ENCODE data around the gene RAB2B. TPM values are rescaled to one million over a fixed set of nuclear protein-coding genes. Genes with fewer than 3 reads are reported as not detected.

The RAB2B gene
- total and polyA plus RNA-seq, 2 donors = 15.6 to 15.7 TPM

DNA sequence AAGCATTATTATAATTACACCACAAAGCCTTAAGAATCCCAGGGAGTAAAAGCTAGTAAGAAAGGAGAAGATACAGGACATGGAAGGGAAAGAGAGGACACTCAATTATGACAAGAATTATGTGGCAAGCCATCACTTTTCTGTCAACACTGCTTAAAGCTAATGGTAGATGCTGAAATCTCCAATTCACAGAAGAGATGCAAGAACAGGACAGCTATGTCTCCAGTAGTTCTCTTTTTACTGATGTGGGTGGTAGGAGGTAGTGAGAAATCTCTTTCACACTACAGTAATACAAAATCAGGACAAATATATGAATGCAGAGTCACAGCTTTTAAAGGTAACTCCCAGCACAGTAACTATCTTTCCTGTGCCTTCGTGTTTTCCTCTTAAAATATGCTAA, 50.1 kb downstream of the RAB2B start:
- Histone ChIP-seq H3K27ac (ENCODE audit: low read depth in 1 of 2, low read length in 1 of 2) (no peak overlapping the region), H3K4me3 (ENCODE audit: low read length in 2 of 2) (no peak overlapping the region), H3K36me3 (ENCODE audit: control insufficient read depth in 2 of 2, insufficient read depth in 2 of 2, low read length in 1 of 2) (peaks cover 67 to 84% of the 10 kb centered on the region in 2 donors), H3K9me3 (ENCODE audit: control insufficient read depth in 2 of 2, insufficient read depth in 1 of 2, low read length in 1 of 2) (no peaks in the 10 kb centered on the region), H3K4me1 (ENCODE audit: control insufficient read depth in 2 of 2, insufficient read depth in 2 of 2, low read length in 2 of 2) (no peaks in the 10 kb centered on the region), H3K27me3 (ENCODE audit: control insufficient read depth in 2 of 2, insufficient read depth in 1 of 2, low read length in 1 of 2) (no peaks in the 10 kb centered on the region)
- 96% methylated on average over 1 of the region's 1 CpG for WGBS
- DNase-seq (ENCODE audit: low read depth in 6 of 9, low spot score in 9 of 9) = no peak

DNA sequence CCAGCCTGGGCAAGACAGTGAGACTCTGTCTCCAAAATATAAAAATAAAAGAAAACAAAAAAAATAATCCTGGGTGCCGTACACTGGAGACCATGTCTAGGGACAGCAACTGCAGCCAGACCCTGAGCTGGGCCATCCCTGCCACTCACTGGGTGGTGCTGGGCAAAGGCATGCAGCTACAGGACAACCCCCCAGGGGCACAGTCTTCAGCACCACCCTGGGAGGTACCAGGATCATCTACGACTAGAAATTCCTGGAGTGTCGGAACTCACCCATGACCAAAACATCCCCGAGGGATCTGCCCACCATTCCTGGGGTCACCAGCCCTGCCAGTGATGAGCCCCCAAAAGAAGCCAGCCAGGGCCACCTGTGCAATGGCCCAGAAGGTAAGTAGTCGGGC, 57.2 kb downstream of the RAB2B start:
- Histone ChIP-seq H3K36me3 (ENCODE audit: control insufficient read depth in 2 of 2, insufficient read depth in 2 of 2, low read length in 1 of 2) (peaks cover 45 to 61% of the 10 kb centered on the region in 2 donors), H3K27me3 (ENCODE audit: control insufficient read depth in 2 of 2, insufficient read depth in 1 of 2, low read length in 1 of 2) (no peaks in the 10 kb centered on the region), H3K9me3 (ENCODE audit: control insufficient read depth in 2 of 2, insufficient read depth in 1 of 2, low read length in 1 of 2) (no peaks in the 10 kb centered on the region), H3K27ac (ENCODE audit: low read depth in 1 of 2, low read length in 1 of 2) (no peak overlapping the region), H3K4me1 (ENCODE audit: control insufficient read depth in 2 of 2, insufficient read depth in 2 of 2, low read length in 2 of 2) (no peaks in the 10 kb centered on the region), H3K4me3 (ENCODE audit: low read length in 2 of 2) (no peak overlapping the region)
- WGBS = 98% methylated on average over 5 of the region's 5 CpGs
- DNase-seq (ENCODE audit: low read depth in 6 of 9, low spot score in 9 of 9) = no peak

DNA sequence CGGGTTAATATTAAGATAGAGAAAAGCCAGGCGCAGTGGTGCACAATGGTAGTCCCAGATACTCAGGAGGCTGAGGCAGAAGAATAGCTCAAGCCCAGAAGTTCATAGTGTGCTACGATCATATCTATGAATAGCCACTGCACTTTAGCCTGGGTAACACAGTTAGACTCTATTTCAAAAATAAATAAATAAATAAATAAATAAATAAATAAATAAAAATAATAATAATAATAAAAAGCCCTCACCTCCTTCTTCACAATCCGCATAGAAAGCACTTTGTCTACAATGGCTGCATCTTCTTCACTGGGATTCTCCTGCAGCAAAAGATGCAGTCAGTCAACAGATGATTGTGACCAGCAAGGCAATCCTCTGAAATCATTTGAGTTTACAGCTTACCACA, 61.4 kb downstream of the RAB2B start:
- no peak overlapping the region for H3K4me3 ChIP-seq (ENCODE audit: low read length in 2 of 2)
- H3K9me3 ChIP-seq (ENCODE audit: control insufficient read depth in 2 of 2, insufficient read depth in 1 of 2, low read length in 1 of 2) = no peaks in the 10 kb centered on the region
- H3K27me3 ChIP-seq (ENCODE audit: control insufficient read depth in 2 of 2, insufficient read depth in 1 of 2, low read length in 1 of 2) = no peaks in the 10 kb centered on the region
- H3K4me1 ChIP-seq (ENCODE audit: control insufficient read depth in 2 of 2, insufficient read depth in 2 of 2, low read length in 2 of 2) = no peaks in the 10 kb centered on the region
- peaks cover 45 to 76% of the 10 kb centered on the region in 2 donors for H3K36me3 ChIP-seq (ENCODE audit: control insufficient read depth in 2 of 2, insufficient read depth in 2 of 2, low read length in 1 of 2)
- over 99% methylated on average over 4 of the region's 4 CpGs for WGBS
- H3K27ac ChIP-seq (ENCODE audit: low read depth in 1 of 2, low read length in 1 of 2) = no peak overlapping the region
- DNase-seq (ENCODE audit: low read depth in 6 of 9, low spot score in 9 of 9) = no peak

DNA sequence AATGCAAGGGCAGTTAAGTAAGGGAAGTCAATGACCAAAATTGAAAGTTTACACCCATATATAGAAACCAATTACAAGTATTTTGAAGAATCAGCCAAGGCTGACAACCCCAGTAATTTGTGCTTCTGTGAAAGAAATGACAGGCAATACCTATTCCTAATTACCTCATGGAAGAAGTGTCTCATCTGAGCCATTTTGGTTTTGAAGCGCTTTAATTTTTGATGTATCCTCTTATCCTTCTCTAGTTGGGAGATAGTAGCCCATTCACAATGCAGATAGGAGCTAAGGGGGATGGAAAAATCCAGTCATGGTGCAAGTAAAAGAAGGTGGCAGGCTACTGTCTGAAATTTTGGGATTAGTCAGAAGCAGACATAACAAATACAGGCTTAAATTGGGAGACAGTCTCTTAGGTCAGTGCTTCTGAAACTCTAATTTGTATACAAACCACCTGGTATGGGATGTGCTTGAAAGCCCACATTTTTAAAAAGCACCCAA, 62.6 kb downstream of the RAB2B start:
- Histone ChIP-seq H3K27ac (ENCODE audit: low read depth in 1 of 2, low read length in 1 of 2) (no peak overlapping the region), H3K4me1 (ENCODE audit: control insufficient read depth in 2 of 2, insufficient read depth in 2 of 2, low read length in 2 of 2) (no peaks in the 10 kb centered on the region), H3K9me3 (ENCODE audit: control insufficient read depth in 2 of 2, insufficient read depth in 1 of 2, low read length in 1 of 2) (no peaks in the 10 kb centered on the region), H3K27me3 (ENCODE audit: control insufficient read depth in 2 of 2, insufficient read depth in 1 of 2, low read length in 1 of 2) (no peaks in the 10 kb centered on the region), H3K4me3 (ENCODE audit: low read length in 2 of 2) (no peak overlapping the region), H3K36me3 (ENCODE audit: control insufficient read depth in 2 of 2, insufficient read depth in 2 of 2, low read length in 1 of 2) (peaks cover 42 to 74% of the 10 kb centered on the region in 2 donors)
- DNase-seq (ENCODE audit: low read depth in 6 of 9, low spot score in 9 of 9) = no peak
- WGBS = 98% methylated on average over 1 of the region's 1 CpG

Other genes starting within 250 kb of the RAB2B start
- gene HNRNPC, start 207.5 kb downstream of the RAB2B start, total RNA-seq = 968 TPM
- gene HNRNPC, start 207.5 kb downstream of the RAB2B start, polyA plus RNA-seq = 909 TPM
- gene RPGRIP1, start 196.9 kb downstream of the RAB2B start, total RNA-seq = 0.19 TPM
- 0.30 TPM for gene RPGRIP1, start 196.9 kb downstream of the RAB2B start, polyA plus RNA-seq
- 95.8 TPM for gene SUPT16H, start 92.9 kb downstream of the RAB2B start, total RNA-seq
- gene SUPT16H, start 92.9 kb downstream of the RAB2B start, polyA plus RNA-seq = 64.5 TPM
- 46.5 TPM for gene CHD8, start 20.8 kb downstream of the RAB2B start, total RNA-seq
- gene CHD8, start 20.8 kb downstream of the RAB2B start, polyA plus RNA-seq = 36.8 TPM
- gene TOX4, start 236 bp upstream of the RAB2B start, total RNA-seq = 25.1 TPM
- gene TOX4, start 236 bp upstream of the RAB2B start, polyA plus RNA-seq = 24.2 TPM
- gene METTL3, start 34.4 kb upstream of the RAB2B start, total RNA-seq = 69.3 TPM
- 67.5 TPM for gene METTL3, start 34.4 kb upstream of the RAB2B start, polyA plus RNA-seq
- 4.9 TPM for gene SALL2, start 49.4 kb upstream of the RAB2B start, total RNA-seq
- 4.1 TPM for gene SALL2, start 49.4 kb upstream of the RAB2B start, polyA plus RNA-seq
- gene OR10G3, start 103.1 kb upstream of the RAB2B start, total RNA-seq = not detected
- 0.07 TPM for gene OR10G3, start 103.1 kb upstream of the RAB2B start, polyA plus RNA-seq
- gene OR10G2, start 158.0 kb upstream of the RAB2B start, total RNA-seq = not detected
- not detected for gene OR10G2, start 158.0 kb upstream of the RAB2B start, polyA plus RNA-seq
- gene OR4E2, start 176.9 kb upstream of the RAB2B start, total RNA-seq = 0.09 TPM
- 0.07 TPM for gene OR4E2, start 176.9 kb upstream of the RAB2B start, polyA plus RNA-seq
- 0.05 TPM for gene OR4E1, start 196.9 kb upstream of the RAB2B start, total RNA-seq
- 0.07 TPM for gene OR4E1, start 196.9 kb upstream of the RAB2B start, polyA plus RNA-seq